HG02943 (cell line): ENCODE results near the gene RERE.

Experiments used
- ATAC-seq: cut with Tn5 transposase; IDR thresholded peaks from one replicate; pipeline ENCODE4 v1.9.1; 2021; ENCODE audit warnings: mild to moderate bottlenecking, low read depth, moderate library complexity; ENCODE audit not compliant: unreplicated experiment

Gene RERE

GRCh38 chr1:8362701-8363101 is 454.7 kb downstream of the RERE start:
- ATAC-seq, result no peak

DNA sequence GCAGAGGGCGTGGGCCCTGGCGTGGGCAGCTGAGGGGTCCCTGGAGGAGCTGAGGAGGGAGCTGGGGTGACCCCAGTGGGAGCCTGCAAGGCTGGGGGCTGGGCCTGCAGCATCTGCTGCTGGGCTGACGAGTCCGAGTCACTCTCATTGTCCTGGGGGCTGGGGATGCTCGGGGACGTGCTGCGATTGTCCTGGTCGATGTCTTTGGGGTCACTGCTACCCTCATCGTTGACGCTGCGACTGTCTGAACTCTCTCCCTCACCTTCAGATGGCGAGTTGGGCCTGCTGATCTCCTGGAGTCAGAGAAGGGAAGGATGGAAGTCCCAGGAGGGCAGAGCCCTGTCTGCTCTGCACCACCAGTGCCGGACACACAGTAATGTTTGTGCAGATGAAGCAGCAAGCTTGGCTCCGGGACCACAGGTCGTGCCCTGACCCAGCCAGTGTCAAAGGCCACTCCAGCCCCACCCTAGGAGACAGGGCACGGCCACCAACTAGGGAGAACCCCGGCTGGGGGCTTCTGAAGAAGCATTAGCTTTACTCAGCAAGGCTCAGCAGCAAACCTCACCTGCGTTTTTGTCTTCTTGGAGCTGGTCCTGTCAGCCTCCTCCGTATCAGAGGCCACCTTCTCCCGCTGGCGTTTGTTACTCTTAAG is 456.1 kb downstream of the RERE start:
- no peak for ATAC-seq

- no peak for ATAC-seq
These were observed 456.8 kb downstream of the RERE start for GRCh38 chr1:8360493-8361197.

GRCh38 chr1:8359617-8360481 is 457.6 kb downstream of the RERE start:
- ATAC-seq, result no peak

GRCh38 chr1:8358897-8359616 is 458.4 kb downstream of the RERE start:
- ATAC-seq, result no peak

DNA sequence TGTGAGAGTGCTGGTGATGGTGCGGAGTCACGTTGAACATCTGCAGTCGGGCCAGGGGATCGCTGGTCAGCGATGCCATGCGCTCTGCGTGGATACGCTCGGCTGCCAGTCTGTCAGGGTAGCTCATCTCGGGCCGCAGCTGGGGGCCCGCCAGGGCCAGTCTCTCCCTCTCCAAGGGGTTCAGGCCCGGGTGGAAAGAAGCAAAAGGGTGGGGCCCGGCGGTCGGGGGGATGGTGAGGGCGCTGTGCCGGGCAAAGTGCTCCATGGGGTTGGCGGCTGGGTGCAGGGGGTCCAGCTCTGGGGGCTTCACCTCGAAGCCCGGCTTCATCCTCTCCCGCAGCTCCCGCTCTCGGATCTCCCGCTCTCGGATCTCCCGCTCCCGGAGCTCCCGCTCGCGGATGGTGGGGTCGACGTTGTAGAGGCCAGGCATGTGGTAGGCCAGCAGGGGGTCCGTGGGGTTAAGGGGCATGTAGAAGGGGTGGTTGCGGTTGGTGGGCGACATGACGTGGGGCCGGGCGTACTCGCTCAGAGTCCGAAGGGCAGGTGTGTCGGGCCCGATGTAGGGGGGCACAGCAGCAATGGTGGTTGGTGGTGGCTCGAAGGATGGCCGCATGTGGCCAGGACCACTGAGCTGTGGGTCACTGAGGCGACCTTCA is 459.1 kb downstream of the RERE start:
- ATAC-seq, result no peak

DNA sequence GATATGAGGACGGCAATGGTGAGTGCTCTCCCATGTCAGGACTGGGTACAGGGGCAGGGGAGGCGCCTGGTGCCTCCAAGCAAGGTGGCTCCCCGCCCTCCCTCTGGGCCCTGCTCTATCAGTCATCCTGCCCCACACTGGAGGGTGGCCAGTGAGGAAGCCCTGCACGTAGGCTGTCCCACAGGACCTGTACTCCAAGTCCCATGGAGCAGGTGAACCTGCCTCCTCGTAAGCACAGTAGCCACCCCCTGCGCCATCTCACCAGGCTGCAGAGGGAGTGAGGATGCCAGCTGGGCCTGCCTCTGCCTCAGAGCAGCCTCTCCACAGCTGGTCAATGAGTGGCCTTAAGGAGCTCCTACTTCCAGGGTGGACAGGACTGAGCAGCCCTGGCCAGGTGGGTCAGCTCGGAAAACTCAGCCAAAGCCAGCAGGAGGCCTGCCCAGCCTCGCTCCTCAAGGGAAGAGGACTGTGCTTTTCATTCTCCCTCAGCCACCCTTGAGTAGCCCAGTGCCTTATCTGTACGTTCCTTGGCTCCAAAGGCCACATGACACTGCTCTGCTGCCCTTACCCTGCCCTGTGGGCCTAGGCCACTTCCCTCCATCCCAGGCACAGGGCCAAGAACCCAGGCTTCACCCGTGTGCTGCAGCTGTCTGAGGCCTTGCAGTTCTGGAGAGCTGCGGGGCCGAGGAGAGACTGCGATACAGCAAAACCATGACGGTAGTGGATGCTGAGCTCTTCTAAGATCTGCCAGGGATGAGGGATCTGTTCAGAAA is 459.9 kb downstream of the RERE start:
- ATAC-seq, result no peak

- no peak for ATAC-seq
These were observed 460.9 kb downstream of the RERE start for GRCh38 chr1:8356256-8357209.

- ATAC-seq, result no peak
These were observed 461.8 kb downstream of the RERE start for GRCh38 chr1:8355439-8356255.

GRCh38 chr1:8354038-8354437 is 463.4 kb downstream of the RERE start:
- no peak for ATAC-seq

DNA sequence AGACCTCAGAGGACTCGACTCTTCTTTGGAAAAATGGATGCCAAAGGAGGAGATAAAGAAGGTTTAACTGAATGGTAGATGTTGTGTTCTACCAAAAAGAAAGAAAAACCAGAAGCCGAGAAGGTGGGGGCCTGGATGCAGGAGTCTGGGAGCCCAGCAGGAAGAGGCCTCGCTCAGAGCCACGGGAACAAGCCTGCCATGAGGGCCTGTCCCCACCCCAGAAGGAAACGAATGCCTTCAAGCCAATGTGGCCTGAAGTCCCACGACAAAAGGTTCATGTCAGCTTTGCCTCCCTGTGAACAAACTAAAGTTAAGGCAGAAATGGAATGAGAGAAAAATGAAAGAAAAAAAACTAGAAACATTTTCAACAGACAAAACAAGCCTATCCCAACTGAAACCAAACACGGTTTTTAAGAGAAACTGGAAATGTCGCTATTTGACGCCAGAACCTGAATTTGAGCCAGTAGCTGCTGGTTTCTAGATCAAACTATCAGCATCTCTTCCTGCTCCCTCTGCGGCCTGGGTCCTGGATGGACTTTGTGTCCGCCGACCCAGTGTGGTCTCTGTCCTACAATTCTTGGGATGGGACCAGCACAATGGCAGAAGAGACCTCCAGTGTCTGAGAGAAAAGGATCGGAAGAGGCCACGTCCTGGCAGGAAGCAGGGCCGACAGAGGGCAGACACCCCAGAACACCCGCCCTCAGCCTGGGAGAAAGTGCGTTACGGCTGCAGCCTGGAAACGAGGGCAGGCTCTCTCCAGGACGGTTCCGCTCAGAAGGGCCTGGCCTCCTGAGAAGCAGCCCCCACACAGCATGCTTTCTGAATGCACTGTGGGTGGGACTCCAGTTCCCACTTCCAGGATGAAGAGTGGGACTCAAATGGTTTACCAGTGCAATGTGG is 464.3 kb downstream of the RERE start:
- ATAC-seq, result no peak

- ATAC-seq, result no peak
These were observed 465.0 kb downstream of the RERE start for GRCh38 chr1:8352471-8352845.

DNA sequence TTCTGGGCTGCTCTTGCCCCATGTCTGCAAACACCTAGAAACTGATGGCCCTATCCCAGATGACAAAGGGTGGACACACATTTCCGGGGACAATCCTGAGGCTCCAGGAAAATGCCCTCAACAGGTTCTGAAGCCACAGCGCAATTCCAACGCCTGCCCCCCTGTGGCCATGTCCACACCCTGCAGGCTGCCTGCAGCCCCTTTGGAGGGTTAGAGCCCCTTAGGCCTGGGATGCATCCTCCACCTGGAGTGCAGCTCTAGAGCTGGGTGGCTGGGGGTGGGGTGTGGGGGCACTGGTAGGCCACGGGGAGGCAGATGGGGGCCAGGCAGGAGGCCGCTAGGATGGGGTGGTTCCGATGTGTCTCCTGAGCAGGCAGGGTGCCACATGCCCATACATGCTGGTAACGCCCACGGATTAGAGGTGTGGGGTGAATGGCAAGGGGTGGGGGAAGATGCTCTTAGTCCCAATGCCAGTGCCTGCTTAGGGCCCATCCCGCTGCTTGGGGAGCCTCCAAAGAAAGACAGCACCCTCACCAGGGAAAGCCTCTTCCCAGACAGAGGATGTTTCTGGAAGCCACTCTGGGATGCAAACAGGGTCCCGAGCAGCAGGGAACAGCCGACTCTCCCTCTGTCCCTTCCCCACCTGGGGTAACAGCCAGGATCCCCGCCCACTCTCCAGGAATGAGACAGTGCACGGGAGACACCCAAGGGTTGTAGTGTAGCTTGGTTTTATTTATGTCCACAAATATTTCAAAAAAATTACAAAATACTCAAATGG is 465.6 kb downstream of the RERE start:
- no peak for ATAC-seq

DNA sequence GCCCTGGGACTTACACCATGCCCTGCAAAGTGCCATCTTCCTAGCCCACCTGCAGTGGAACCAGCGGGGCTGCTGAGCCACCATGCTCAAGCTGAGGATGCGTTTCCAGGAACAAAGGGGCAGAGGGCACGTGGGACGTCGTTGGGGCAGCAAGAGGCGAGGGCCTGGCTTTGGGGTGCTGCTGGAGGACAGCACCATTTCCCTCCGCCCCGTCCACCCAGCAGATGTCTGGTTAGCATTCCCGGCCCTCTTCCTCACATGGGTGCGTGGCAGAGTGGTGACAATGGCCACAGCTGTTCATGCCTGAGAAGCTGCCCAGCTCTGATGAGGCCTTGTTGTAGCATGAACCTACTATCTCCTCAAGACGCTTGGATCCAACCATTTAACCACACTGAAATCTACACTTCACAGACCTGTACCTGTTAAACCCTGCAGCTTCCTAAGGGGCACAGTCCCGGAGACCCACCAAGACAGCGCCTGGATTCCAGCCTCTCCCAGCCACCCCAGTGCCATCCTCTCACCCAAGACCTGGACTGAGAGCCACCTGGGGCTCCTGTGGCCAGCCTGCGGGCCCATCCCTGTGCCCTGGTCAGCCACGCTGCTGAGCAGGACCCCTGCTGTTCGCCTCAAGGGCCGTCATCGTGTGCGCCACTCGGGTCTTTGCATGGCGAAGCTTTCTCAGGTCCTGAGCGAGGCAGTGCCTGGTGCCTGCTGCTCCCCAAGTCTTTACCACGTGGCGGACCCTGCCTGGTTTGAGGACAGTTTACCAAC is 466.3 kb downstream of the RERE start:
- no peak for ATAC-seq

DNA sequence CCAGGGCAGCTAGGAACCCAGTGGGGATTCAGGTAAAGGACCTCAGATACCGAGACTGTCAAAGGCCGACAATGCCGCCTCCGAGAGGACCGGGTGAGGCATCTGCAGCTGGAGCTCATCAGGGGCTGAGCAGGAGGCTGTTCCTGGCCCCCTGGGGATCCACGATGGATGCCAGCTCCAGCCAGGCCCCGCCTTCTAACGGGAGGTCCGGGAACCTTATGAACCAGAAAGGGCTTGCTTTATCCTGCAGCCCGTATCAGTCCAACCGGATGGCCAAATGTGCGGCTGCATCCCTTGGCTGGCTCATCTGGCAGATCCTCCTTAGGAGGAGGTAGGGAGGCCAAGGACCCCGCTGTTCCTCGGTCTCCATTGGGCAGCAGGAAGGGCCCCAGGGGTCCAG is 467.5 kb downstream of the RERE start:
- ATAC-seq, result no peak
